Astrocyte (in vitro differentiated cells and primary cell): ENCODE measurements around the gene EPHB1. TPM values are rescaled to one million over a fixed set of nuclear protein-coding genes. Genes with fewer than 3 reads are reported as not detected.

Experiments
- DNase-seq: peaks from one replicate; pipeline ENCODE4 v3.0.0-alpha.2; 2010; ENCODE audit warnings: low read depth
- FAIRE-seq: peaks from 2 replicates; lab custom pipeline; 2011; peaks lifted over from hg19 to GRCh38; lab: Jason Lieb, UNC
- H2AFZ ChIP-seq: 2 replicates; pipeline ENCODE4 v1.6.0; 2012; ENCODE audit warnings: low read depth, low read length, inconsistent platforms
- H3K27ac ChIP-seq: 2 replicates; pipeline ENCODE4 v1.5.1; 2011; ENCODE audit warnings: low read depth, low read length, inconsistent platforms
- H3K27me3 ChIP-seq: 2 replicates; pipeline ENCODE4 v1.6.0; 2011; ENCODE audit warnings: low read length, inconsistent platforms; ENCODE audit not compliant: insufficient read depth
- H3K36me3 ChIP-seq: 2 replicates; pipeline ENCODE4 v1.5.1; 2011; ENCODE audit warnings: low read length, inconsistent platforms; ENCODE audit not compliant: insufficient read depth
- H3K4me1 ChIP-seq: 2 replicates; pipeline ENCODE4 v1.5.1; 2011; ENCODE audit warnings: low read length, inconsistent platforms; ENCODE audit not compliant: insufficient read depth
- H3K4me2 ChIP-seq: 2 replicates; pipeline ENCODE4 v1.6.0; 2012; ENCODE audit warnings: low read length, inconsistent platforms
- H3K4me3 ChIP-seq: 2 replicates; pipeline ENCODE4 v1.5.1; 2011; ENCODE audit warnings: low read depth, mild to moderate bottlenecking, low read length, inconsistent platforms; ENCODE audit not compliant: insufficient read depth
- H3K79me2 ChIP-seq: 2 replicates; pipeline ENCODE4 v1.6.0; 2012; ENCODE audit warnings: mild to moderate bottlenecking, low read length, inconsistent platforms; ENCODE audit not compliant: insufficient read depth
- H3K9ac ChIP-seq: 2 replicates; pipeline ENCODE4 v1.6.0; 2012; ENCODE audit warnings: mild to moderate bottlenecking, low read length, inconsistent platforms
- H3K9me3 ChIP-seq: 2 replicates; pipeline ENCODE4 v1.5.1; 2012; ENCODE audit warnings: low read depth, mild to moderate bottlenecking, low read length, inconsistent platforms; ENCODE audit not compliant: insufficient read depth
- H4K20me1 ChIP-seq: 2 replicates; pipeline ENCODE4 v1.6.0; 2012; ENCODE audit warnings: low read length, inconsistent platforms; ENCODE audit not compliant: insufficient read depth
- H3K27ac Mint-ChIP-seq: one replicate; pipeline ENCODE4 v1.8.0; 2021; ENCODE audit warnings: mild to moderate bottlenecking, mixed read lengths; ENCODE audit not compliant: unreplicated experiment
- H3K27me3 Mint-ChIP-seq: one replicate; pipeline ENCODE4 v1.8.0; 2021; ENCODE audit warnings: low read depth, mixed read lengths; ENCODE audit not compliant: unreplicated experiment
- H3K36me3 Mint-ChIP-seq: one replicate; pipeline ENCODE4 v1.8.0; 2021; ENCODE audit warnings: low read depth, mixed read lengths; ENCODE audit not compliant: unreplicated experiment
- H3K4me1 Mint-ChIP-seq: one replicate; pipeline ENCODE4 v1.8.0; 2021; ENCODE audit warnings: low read depth, mixed read lengths; ENCODE audit not compliant: unreplicated experiment
- H3K4me3 Mint-ChIP-seq: one replicate; pipeline ENCODE4 v1.8.0; 2021; ENCODE audit warnings: mild to moderate bottlenecking, moderate library complexity, mixed read lengths; ENCODE audit not compliant: unreplicated experiment
- H3K9me3 Mint-ChIP-seq: one replicate; pipeline ENCODE4 v1.8.0; 2021; ENCODE audit warnings: mild to moderate bottlenecking, mixed read lengths; ENCODE audit not compliant: unreplicated experiment
- CTCF ChIP-seq: IDR thresholded peaks from 2 replicates; pipeline ENCODE4 v1.5.1; 2011; ENCODE audit warnings: low read depth, mild to moderate bottlenecking, inconsistent platforms, low read length, moderate library complexity; ENCODE audit not compliant: insufficient read depth
- EZH2 ChIP-seq: IDR thresholded peaks from 2 replicates; pipeline ENCODE4 v1.6.1; 2012; ENCODE audit warnings: mild to moderate bottlenecking, low read length, inconsistent platforms; ENCODE audit not compliant: insufficient read depth
- total RNA-seq: library from RNA; stranded (reverse); gene quantifications from 2 replicates; pipeline ENCODE4 v1.2.1, GENCODE V29; 2021

EPHB1 gene
- total RNA-seq, 1 donor from 2014 or later, result 4.1 TPM

- Histone ChIP-seq H3K27ac (no peak overlapping the region), H3K27me3 (no peaks in the 10 kb centered on the region), H3K4me2 (no peak overlapping the region), H3K4me1 (no peaks in the 10 kb centered on the region), H3K9me3 (peaks cover 3% of the 10 kb centered on the region), H3K36me3 (no peaks in the 10 kb centered on the region), H3K79me2 (no peaks in the 10 kb centered on the region), H4K20me1 (no peaks in the 10 kb centered on the region), H2AFZ (no peak overlapping the region), H3K4me3 (no peak overlapping the region), H3K9ac (no peak overlapping the region)
- DNase-seq (no peak), FAIRE-seq (no peak)
- H3K27me3 Mint-ChIP-seq, result no peaks in the 10 kb centered on the region
- no peak for TF ChIP-seq CTCF
- no peak for TF ChIP-seq EZH2
- H3K36me3 Mint-ChIP-seq, result no peaks in the 10 kb centered on the region
- no peak overlapping the region for H3K27ac Mint-ChIP-seq
- H3K9me3 Mint-ChIP-seq, result peaks cover 4% of the 10 kb centered on the region
- H3K4me1 Mint-ChIP-seq, result no peaks in the 10 kb centered on the region
- no peak overlapping the region for H3K4me3 Mint-ChIP-seq
These were observed 277.4 kb downstream of the EPHB1 start for GRCh38 chr3:135072431-135072830.

- H3K4me1 ChIP-seq, result no peaks in the 10 kb centered on the region
- no peaks in the 10 kb centered on the region for H4K20me1 ChIP-seq
- Mint-ChIP-seq H3K4me3 (no peak overlapping the region), H3K4me1 (no peaks in the 10 kb centered on the region), H3K36me3 (no peaks in the 10 kb centered on the region), H3K27me3 (peaks cover 9% of the 10 kb centered on the region), H3K9me3 (peaks cover 6% of the 10 kb centered on the region), H3K27ac (no peak overlapping the region)
- no peak for FAIRE-seq
- H2AFZ ChIP-seq, result no peak overlapping the region
- no peaks in the 10 kb centered on the region for H3K79me2 ChIP-seq
- H3K9ac ChIP-seq, result no peak overlapping the region
- no peaks in the 10 kb centered on the region for H3K36me3 ChIP-seq
- H3K27ac ChIP-seq, result no peak overlapping the region
- no peak overlapping the region for H3K4me2 ChIP-seq
- no peaks in the 10 kb centered on the region for H3K27me3 ChIP-seq
- DNase-seq, result no peak
- H3K4me3 ChIP-seq, result no peak overlapping the region
- H3K9me3 ChIP-seq, result peaks cover 3% of the 10 kb centered on the region
- TF ChIP-seq CTCF (no peak), EZH2 (no peak)
These were observed 280.1 kb downstream of the EPHB1 start for GRCh38 chr3:135075157-135075556.

GRCh38 chr3:135076341-135076740 is 281.3 kb downstream of the EPHB1 start:
- Mint-ChIP-seq H3K4me1 (no peaks in the 10 kb centered on the region), H3K9me3 (peaks cover 6% of the 10 kb centered on the region), H3K36me3 (no peaks in the 10 kb centered on the region), H3K4me3 (no peak overlapping the region), H3K27me3 (peaks cover 14% of the 10 kb centered on the region), H3K27ac (no peak overlapping the region)
- FAIRE-seq, result no peak
- peaks cover 3% of the 10 kb centered on the region for H3K9me3 ChIP-seq
- DNase-seq, result no peak
- TF ChIP-seq CTCF (no peak), EZH2 (no peak)
- H3K4me2 ChIP-seq, result no peak overlapping the region
- H3K36me3 ChIP-seq, result no peaks in the 10 kb centered on the region
- no peaks in the 10 kb centered on the region for H3K4me1 ChIP-seq
- H4K20me1 ChIP-seq, result no peaks in the 10 kb centered on the region
- H2AFZ ChIP-seq, result no peak overlapping the region
- H3K27ac ChIP-seq, result no peak overlapping the region
- no peaks in the 10 kb centered on the region for H3K27me3 ChIP-seq
- H3K79me2 ChIP-seq, result no peaks in the 10 kb centered on the region
- H3K9ac ChIP-seq, result no peak overlapping the region
- no peak overlapping the region for H3K4me3 ChIP-seq
